ENCODE measurements around the gene CYBRD1. TPM values are rescaled to one million over a fixed set of nuclear protein-coding genes. Genes with fewer than 3 reads are reported as not detected.

The CYBRD1 gene
- total and polyA plus RNA-seq, 2 donors (not counting 1 experiment from before 2014, with no cell fraction given) = 0.27 TPM; not detected in 1

DNA sequence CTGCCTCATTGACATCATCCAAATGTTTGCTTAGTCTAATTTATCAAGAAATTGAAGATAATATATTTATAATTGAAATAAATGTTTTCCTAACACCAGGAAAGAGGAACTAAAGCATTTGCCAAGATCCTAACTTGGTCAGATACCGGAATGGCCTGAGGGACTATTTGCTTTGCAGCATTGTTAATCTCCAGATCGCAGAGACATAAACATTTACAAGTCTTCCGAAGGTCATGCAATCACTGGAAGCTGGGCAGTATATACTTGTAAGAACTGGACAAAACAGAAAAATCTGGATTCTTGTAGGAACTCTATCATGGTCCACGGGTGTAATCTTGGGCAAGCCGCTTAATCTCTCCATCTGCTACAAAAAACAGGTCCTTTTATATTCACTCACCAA lies 42.2 kb downstream of the CYBRD1 start:
- no peak overlapping the region for H3K9ac ChIP-seq (ENCODE audit: low read length)
- no peaks in the 10 kb centered on the region for H3K9me3 Mint-ChIP-seq (ENCODE audit: insufficient read depth)
- ATAC-seq (ENCODE audit: low read depth) (no peak), DNase-seq (no peak)
- H3K36me3 ChIP-seq (replicated peaks in 1 of 2; ENCODE audit: control extremely low read depth in 1 of 2, control insufficient read depth in 1 of 2, extremely low read depth in 1 of 2, insufficient read depth in 2 of 2, low read length in 1 of 2) = no peaks in the 10 kb centered on the region
- no peaks in the 10 kb centered on the region for H3K79me2 ChIP-seq (ENCODE audit: control insufficient read depth, insufficient read depth, low read length)
- H3K27me3 Mint-ChIP-seq = no peaks in the 10 kb centered on the region
- H3K27me3 ChIP-seq (replicated peaks in 1 of 4; ENCODE audit: control extremely low read depth in 1 of 4, control insufficient read depth in 3 of 4, insufficient read depth in 4 of 4, low read length in 3 of 4) = no peaks in the 10 kb centered on the region
- intact Hi-C loops (cut with micrococcal nuclease) = no loop called here
- H3K9me3 ChIP-seq (ENCODE audit: control extremely low read depth in 1 of 3, control insufficient read depth in 2 of 3, insufficient read depth in 1 of 3, low read length in 2 of 3) = peaks cover 0 to 3% (median 0%) of the 10 kb centered on the region in 3 donors
- H3K4me1 Mint-ChIP-seq = no peaks in the 10 kb centered on the region
- H3K27ac ChIP-seq (ENCODE audit: low read length in 2 of 2) = no peak overlapping the region
- CTCF ChIA-PET = no interaction called here
- POLR2A ChIA-PET = no interaction called here
- H3K4me3 Mint-ChIP-seq = no peak overlapping the region
- no peak overlapping the region for H3K27ac Mint-ChIP-seq
- TF ChIP-seq, protein P1, sequence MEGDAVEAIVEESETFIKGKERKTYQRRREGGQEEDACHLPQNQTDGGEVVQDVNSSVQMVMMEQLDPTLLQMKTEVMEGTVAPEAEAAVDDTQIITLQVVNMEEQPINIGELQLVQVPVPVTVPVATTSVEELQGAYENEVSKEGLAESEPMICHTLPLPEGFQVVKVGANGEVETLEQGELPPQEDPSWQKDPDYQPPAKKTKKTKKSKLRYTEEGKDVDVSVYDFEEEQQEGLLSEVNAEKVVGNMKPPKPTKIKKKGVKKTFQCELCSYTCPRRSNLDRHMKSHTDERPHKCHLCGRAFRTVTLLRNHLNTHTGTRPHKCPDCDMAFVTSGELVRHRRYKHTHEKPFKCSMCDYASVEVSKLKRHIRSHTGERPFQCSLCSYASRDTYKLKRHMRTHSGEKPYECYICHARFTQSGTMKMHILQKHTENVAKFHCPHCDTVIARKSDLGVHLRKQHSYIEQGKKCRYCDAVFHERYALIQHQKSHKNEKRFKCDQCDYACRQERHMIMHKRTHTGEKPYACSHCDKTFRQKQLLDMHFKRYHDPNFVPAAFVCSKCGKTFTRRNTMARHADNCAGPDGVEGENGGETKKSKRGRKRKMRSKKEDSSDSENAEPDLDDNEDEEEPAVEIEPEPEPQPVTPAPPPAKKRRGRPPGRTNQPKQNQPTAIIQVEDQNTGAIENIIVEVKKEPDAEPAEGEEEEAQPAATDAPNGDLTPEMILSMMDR (IDR thresholded peaks at IDR 0.05) = no peak
- TF ChIP-seq EZH2 (IDR thresholded peaks at IDR 0.05; ENCODE audit: borderline replicate concordance, insufficient read depth, low read depth, low read length, poor library complexity, severe bottlenecking) = no peak
- H3K4me1 ChIP-seq (ENCODE audit: control insufficient read depth in 2 of 2, insufficient read depth in 2 of 2, low read length in 2 of 2) = no peaks in the 10 kb centered on the region
- no CpG with 5 or more reads among the region's 5 CpGs for WGBS (ENCODE audit: insufficient coverage)
- H3K4me3 ChIP-seq (ENCODE audit: control extremely low read depth in 1 of 5, extremely low read depth in 1 of 5, insufficient read depth in 1 of 5, low read depth in 2 of 5, low read length in 4 of 5) = no peak overlapping the region
- no peaks in the 10 kb centered on the region for H4K20me1 ChIP-seq (ENCODE audit: control insufficient read depth, insufficient read depth, low read length, poor library complexity, severe bottlenecking)
- H3K4me2 ChIP-seq (replicated peaks; ENCODE audit: low read depth, low read length, poor library complexity, severe bottlenecking) = no peak overlapping the region
- no peak overlapping the region for H2AFZ ChIP-seq (ENCODE audit: insufficient read depth, low read depth, low read length, poor library complexity, severe bottlenecking)

DNA sequence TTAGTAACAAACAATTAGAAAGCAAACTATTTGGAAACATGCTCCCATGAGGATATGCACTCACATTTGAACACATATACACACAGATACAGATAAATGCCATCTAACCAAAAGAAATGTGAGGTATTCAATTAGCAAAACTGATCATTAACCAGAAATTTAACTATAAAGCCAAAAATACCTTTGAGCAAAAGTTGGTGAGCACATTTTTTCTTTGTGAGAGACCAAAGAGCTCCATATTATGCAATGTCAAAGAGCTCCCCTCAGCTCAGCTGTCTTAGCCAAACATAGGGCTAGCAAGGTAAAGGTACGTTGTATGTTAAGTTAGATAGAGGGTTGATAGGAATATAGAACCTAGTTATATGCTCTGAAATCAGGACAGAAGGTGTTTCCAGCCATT lies 43.8 kb downstream of the CYBRD1 start:
- ChIA-PET CTCF (no interaction called here), POLR2A (no interaction called here)
- Histone ChIP-seq H3K4me2 (replicated peaks; ENCODE audit: low read depth, low read length, poor library complexity, severe bottlenecking) (no peak overlapping the region), H3K9me3 (ENCODE audit: control extremely low read depth in 1 of 3, control insufficient read depth in 2 of 3, insufficient read depth in 1 of 3, low read length in 2 of 3) (peaks cover 0 to 3% (median 0%) of the 10 kb centered on the region in 3 donors), H2AFZ (ENCODE audit: insufficient read depth, low read depth, low read length, poor library complexity, severe bottlenecking) (no peak overlapping the region), H3K27ac (ENCODE audit: low read length in 2 of 2) (no peak overlapping the region), H3K4me1 (ENCODE audit: control insufficient read depth in 2 of 2, insufficient read depth in 2 of 2, low read length in 2 of 2) (no peaks in the 10 kb centered on the region), H3K36me3 (replicated peaks in 1 of 2; ENCODE audit: control extremely low read depth in 1 of 2, control insufficient read depth in 1 of 2, extremely low read depth in 1 of 2, insufficient read depth in 2 of 2, low read length in 1 of 2) (no peaks in the 10 kb centered on the region), H3K79me2 (ENCODE audit: control insufficient read depth, insufficient read depth, low read length) (no peaks in the 10 kb centered on the region), H3K27me3 (replicated peaks in 1 of 4; ENCODE audit: control extremely low read depth in 1 of 4, control insufficient read depth in 3 of 4, insufficient read depth in 4 of 4, low read length in 3 of 4) (no peaks in the 10 kb centered on the region), H3K4me3 (ENCODE audit: control extremely low read depth in 1 of 5, extremely low read depth in 1 of 5, insufficient read depth in 1 of 5, low read depth in 2 of 5, low read length in 4 of 5) (no peak overlapping the region), H3K9ac (ENCODE audit: low read length) (no peak overlapping the region), H4K20me1 (ENCODE audit: control insufficient read depth, insufficient read depth, low read length, poor library complexity, severe bottlenecking) (no peaks in the 10 kb centered on the region)
- TF ChIP-seq, protein P1 (IDR thresholded peaks at IDR 0.05) = no peak
- no peak for TF ChIP-seq EZH2 (IDR thresholded peaks at IDR 0.05; ENCODE audit: borderline replicate concordance, insufficient read depth, low read depth, low read length, poor library complexity, severe bottlenecking)
- no CpG with 5 or more reads among the region's 1 CpG for WGBS (ENCODE audit: insufficient coverage)
- Mint-ChIP-seq H3K27ac (no peak overlapping the region), H3K4me1 (no peaks in the 10 kb centered on the region), H3K4me3 (no peak overlapping the region), H3K27me3 (peaks cover 4% of the 10 kb centered on the region), H3K9me3 (ENCODE audit: insufficient read depth) (no peaks in the 10 kb centered on the region)
- no peak for DNase-seq
- ATAC-seq (ENCODE audit: low read depth) = no peak
- intact Hi-C loops (cut with micrococcal nuclease) = no loop called here
